A549 (cell line): Measurements from ENCODE around the gene ANKRD28. TPM values are rescaled to one million over a fixed set of nuclear protein-coding genes. Genes with fewer than 3 reads are reported as not detected.

Experiments used
- ATAC-seq, 2 experiments: fragments of 200-7000 bp in 1 of 2; fragments of >200 bp in 1 of 2; cut with Nextera tagmentation in 1 of 2; cut with Tn5 transposase in 1 of 2; 3 replicates each; pipeline versions ENCODE4 v1.8.0 to v1.9.1; 2018 to 2020; ENCODE audit warnings: mild to moderate bottlenecking in 1 of 2, moderate library complexity in 1 of 2
- CTCF ChIA-PET: fragments of 300-600 bp; sonication (Branson Sonifier 250); formaldehyde crosslinking; extraction: SDS; loops from one replicate; lab custom pipeline; 2021; ENCODE audit warnings: antibody characterized with exemption, inconsistent platforms; lab: Yijun Ruan, JAX
- POLR2A ChIA-PET: fragments of 350-600 bp; formaldehyde crosslinking; extraction: SDS; loops from one replicate; lab custom pipeline; 2021; ENCODE audit warnings: antibody characterized with exemption, inconsistent platforms; lab: Yijun Ruan, JAX
- DNase-seq, 2 experiments: peaks; one replicate each; pipeline versions ENCODE4 v3.0.0 to v3.0.0-alpha.2; 2011 to 2016; ENCODE audit warnings: low read depth in 1 of 2, low spot score in 1 of 2
- FAIRE-seq: peaks from 2 replicates; lab custom pipeline; 2011; peaks lifted over from hg19 to GRCh38; lab: Jason Lieb, UNC
- H3K27ac ChIP-seq, 2 experiments: fragments of >200 bp; sonication (Bioruptor Twin); formaldehyde crosslinking; 3 replicates each; pipeline ENCODE4 v1.5.1; 2016 to 2017
- H3K4me1 ChIP-seq: fragments of >200 bp; sonication (Bioruptor Twin); formaldehyde crosslinking; 3 replicates; pipeline ENCODE4 v1.6.1; 2016
- H3K4me2 ChIP-seq: fragments of >200 bp; sonication (Bioruptor Twin); formaldehyde crosslinking; 3 replicates; pipeline ENCODE4 v1.6.1; 2016
- H3K4me3 ChIP-seq: fragments of >200 bp; sonication (Bioruptor Twin); formaldehyde crosslinking; 3 replicates; pipeline ENCODE4 v1.5.1; 2016
- H3K9me3 ChIP-seq: fragments of >200 bp; sonication (Bioruptor Twin); formaldehyde crosslinking; 3 replicates; pipeline ENCODE4 v1.6.1; 2016
- CEBPB ChIP-seq, 2 experiments: fragments of >200 bp in 1 of 2; sonication (Bioruptor Twin) in 1 of 2; formaldehyde crosslinking in 1 of 2; IDR thresholded peaks; 2 replicates each; pipeline ENCODE4 v1.6.1; 2012 to 2016
- CHD2 ChIP-seq: fragments of 150-350 bp; IDR thresholded peaks from 2 replicates; pipeline ENCODE4 v1.6.1; 2014; ENCODE audit warnings: low read length; ENCODE audit not compliant: partially characterized antibody
- FOSL2 ChIP-seq, 2 experiments: fragments of 450-650 bp in 1 of 2; fragments of >200 bp in 1 of 2; sonication (Bioruptor Twin) in 1 of 2; formaldehyde crosslinking; IDR thresholded peaks; 2 replicates each; pipeline versions ENCODE4 v1.5.0 to v1.6.1; 2016 to 2020; ENCODE audit warnings: mild to moderate bottlenecking in 1 of 2, moderate library complexity in 1 of 2
- HDAC2 ChIP-seq: fragments of 200-600 bp; sonication (generic); IDR thresholded peaks from 2 replicates; pipeline ENCODE4 v1.6.1; 2016
- HEYL ChIP-seq: fragments of 250-450 bp; sonication (Bioruptor Pico); IDR thresholded peaks from 2 replicates; pipeline ENCODE4 v1.8.0; 2021; ENCODE audit warnings: mild to moderate bottlenecking, moderate library complexity
- HOXA7 ChIP-seq: fragments of 250-450 bp; sonication (Bioruptor Pico); IDR thresholded peaks from 2 replicates; pipeline ENCODE4 v1.5.0; 2020; ENCODE audit warnings: mild to moderate bottlenecking, moderate library complexity
- MAFK ChIP-seq: fragments of 450-650 bp; IDR thresholded peaks from 2 replicates; pipeline ENCODE4 v1.6.1; 2014; ENCODE audit not compliant: partially characterized antibody
- MYC ChIP-seq: IDR thresholded peaks from 2 replicates; pipeline ENCODE4 v1.6.1; 2012; ENCODE audit warnings: mild to moderate bottlenecking, inconsistent platforms, low read length, improper control_type of control experiment, borderline replicate concordance
- NFE2L2 ChIP-seq: fragments of 150-350 bp; conservative IDR thresholded peaks from 2 replicates; pipeline ENCODE4 v1.6.1; 2014; ENCODE audit warnings: low read length
- NR3C1 ChIP-seq: fragments of >200 bp; sonication (Bioruptor Twin); formaldehyde crosslinking; IDR thresholded peaks from 3 replicates; pipeline ENCODE4 v1.6.1; 2017
- PHF8 ChIP-seq: fragments of 200-600 bp; sonication (generic); IDR thresholded peaks from 2 replicates; pipeline ENCODE4 v1.6.1; 2016; ENCODE audit warnings: low read depth, mild to moderate bottlenecking, antibody characterized with exemption, moderate library complexity, borderline replicate concordance
- POLR2A ChIP-seq: IDR thresholded peaks from 2 replicates; pipeline ENCODE4 v1.6.1; 2012; ENCODE audit warnings: mild to moderate bottlenecking, low read length
- RAD21 ChIP-seq, 2 experiments: fragments of >200 bp in 1 of 2; sonication (Bioruptor Twin) in 1 of 2; formaldehyde crosslinking in 1 of 2; IDR thresholded peaks in 1 of 2; conservative IDR thresholded peaks in 1 of 2; 2 replicates in 1 of 2; 3 replicates in 1 of 2; pipeline ENCODE4 v1.6.1; 2012 to 2018; ENCODE audit warnings: inconsistent platforms in 1 of 2
- RFX5 ChIP-seq: fragments of 450-650 bp; IDR thresholded peaks from 2 replicates; pipeline ENCODE4 v1.7.1; 2014; ENCODE audit warnings: antibody characterized with exemption, mild to moderate bottlenecking, moderate library complexity
- RNF2 ChIP-seq: fragments of 200-600 bp; sonication (generic); IDR thresholded peaks from 2 replicates; pipeline ENCODE4 v1.6.1; 2016; ENCODE audit warnings: low read depth, mild to moderate bottlenecking, antibody characterized with exemption, moderate library complexity, borderline replicate concordance
- ZC3H11A ChIP-seq: fragments of 450-650 bp; IDR thresholded peaks from 2 replicates; pipeline ENCODE4 v1.6.1; 2014; ENCODE audit warnings: antibody characterized with exemption, mild to moderate bottlenecking
- WGBS: methylation state at CpG from one replicate; pipeline ENCODE4 v1.1.6; 2017; ENCODE audit errors: missing lambda C conversion rate; 5-methylcytosine and 5-hydroxymethylcytosine counted together
- polyA plus RNA-seq, 4 experiments: library from polyadenylated mRNA; depleted of rRNA in 3 of 4; stranded (reverse); fragments of >200 nt; fragmentation: RNase III in 1 of 4; extraction: RNeasy Plus Mini Kit Qiagen cat#74134 plus additional on column Dnase treatment in 1 of 4; gene quantifications; 2 replicates in 3 of 4; 3 replicates in 1 of 4; pipeline ENCODE4 v1.2.3, GENCODE V29; 2011 to 2017
- TF ChIP-seq, protein P1 (sequence below): fragments of 200-600 bp; sonication (generic); IDR thresholded peaks from 2 replicates; pipeline ENCODE4 v1.6.1; 2016; ENCODE audit warnings: antibody characterized with exemption, mild to moderate bottlenecking, moderate library complexity
- TF ChIP-seq, protein P2 (sequence below): fragments of >200 bp; sonication (Bioruptor Twin); formaldehyde crosslinking; IDR thresholded peaks from 3 replicates; pipeline ENCODE4 v1.6.1; 2016

The ANKRD28 gene
- polyA plus RNA-seq, 2 of the 4 experiments (the other 2 are of a cell fraction), result 29.9 to 72.0 TPM

DNA sequence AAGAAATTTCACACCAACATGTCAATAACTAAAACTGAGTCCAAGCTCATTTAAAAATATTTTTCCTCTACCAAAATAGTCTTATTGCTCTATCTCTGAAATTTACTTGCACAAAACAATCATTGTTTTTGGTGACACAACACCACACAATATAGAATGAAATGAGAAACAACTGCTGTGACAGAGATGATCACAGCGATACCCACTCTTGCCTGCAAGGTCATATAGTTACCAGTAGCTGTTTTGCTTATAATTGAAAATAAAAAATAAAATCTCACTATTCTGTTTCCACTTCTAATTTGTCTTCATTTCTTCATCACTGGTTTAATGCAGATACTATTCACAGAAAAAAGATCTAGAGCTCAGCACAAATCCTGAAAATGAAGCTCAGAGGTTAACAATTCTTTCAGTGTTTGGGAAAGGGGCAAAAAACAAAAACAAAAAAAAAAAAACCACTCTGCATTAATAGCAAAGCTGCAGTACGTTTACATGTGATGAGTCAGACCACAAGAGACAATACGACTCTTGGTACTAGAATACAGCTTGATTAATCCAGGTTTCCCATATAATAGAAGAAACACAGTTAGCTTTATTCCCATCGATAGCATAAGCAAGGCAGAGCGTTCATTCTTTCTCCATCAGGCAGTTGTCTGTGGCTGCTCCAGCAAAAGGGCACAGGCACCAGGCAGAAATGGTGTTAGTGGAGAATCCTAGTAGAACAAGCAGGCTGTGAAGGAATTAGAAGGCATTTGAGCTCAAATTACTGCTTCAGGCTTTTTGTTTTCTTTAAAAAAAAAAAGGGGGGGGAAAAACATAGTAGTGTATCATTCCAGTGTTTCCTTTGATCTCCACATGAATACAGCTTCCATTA is 773 bp downstream of the ANKRD28 start:
- CTCF ChIA-PET, result interaction anchor here (0.7 to 2.1 kb wide), 10 partner anchors 9 to 186 kb away, joined by 3 to 12 read pairs (median 3); no protein-coding TSS in a partner anchor
- Histone ChIP-seq H3K27ac (peak overlapping the region; percentile 89 to 92), H3K4me2 (peak overlapping the region; percentile 87), H3K4me3 (peak overlapping the region; percentile 45), H3K4me1 (peaks cover 48% of the 10 kb centered on the region), H3K9me3 (no peaks in the 10 kb centered on the region)
- peak; percentile 25 to 41 for DNase-seq
- POLR2A ChIA-PET, result interaction anchor here (0.6 to 2.4 kb wide), 9 partner anchors 29 to 468 kb away, joined by 3 to 10 read pairs (median 5); partner anchors contain the start of genes BTD, DPH3, HACL1 and OXNAD1
- peak; percentile 80 for FAIRE-seq
- peak; percentile 64 to 69 for ATAC-seq
- no peak for TF ChIP-seq CEBPB (IDR thresholded peaks at IDR 0.05)
- 0 out of 2 replicates have a peak, but pooled peaks have one; percentile 45 for TF ChIP-seq FOSL2 (IDR thresholded peaks at IDR 0.05)
- TF ChIP-seq FOSL2 (CRISPR knock-in tag; IDR thresholded peaks at IDR 0.05), result peak; percentile 61
- TF ChIP-seq, protein P1, sequence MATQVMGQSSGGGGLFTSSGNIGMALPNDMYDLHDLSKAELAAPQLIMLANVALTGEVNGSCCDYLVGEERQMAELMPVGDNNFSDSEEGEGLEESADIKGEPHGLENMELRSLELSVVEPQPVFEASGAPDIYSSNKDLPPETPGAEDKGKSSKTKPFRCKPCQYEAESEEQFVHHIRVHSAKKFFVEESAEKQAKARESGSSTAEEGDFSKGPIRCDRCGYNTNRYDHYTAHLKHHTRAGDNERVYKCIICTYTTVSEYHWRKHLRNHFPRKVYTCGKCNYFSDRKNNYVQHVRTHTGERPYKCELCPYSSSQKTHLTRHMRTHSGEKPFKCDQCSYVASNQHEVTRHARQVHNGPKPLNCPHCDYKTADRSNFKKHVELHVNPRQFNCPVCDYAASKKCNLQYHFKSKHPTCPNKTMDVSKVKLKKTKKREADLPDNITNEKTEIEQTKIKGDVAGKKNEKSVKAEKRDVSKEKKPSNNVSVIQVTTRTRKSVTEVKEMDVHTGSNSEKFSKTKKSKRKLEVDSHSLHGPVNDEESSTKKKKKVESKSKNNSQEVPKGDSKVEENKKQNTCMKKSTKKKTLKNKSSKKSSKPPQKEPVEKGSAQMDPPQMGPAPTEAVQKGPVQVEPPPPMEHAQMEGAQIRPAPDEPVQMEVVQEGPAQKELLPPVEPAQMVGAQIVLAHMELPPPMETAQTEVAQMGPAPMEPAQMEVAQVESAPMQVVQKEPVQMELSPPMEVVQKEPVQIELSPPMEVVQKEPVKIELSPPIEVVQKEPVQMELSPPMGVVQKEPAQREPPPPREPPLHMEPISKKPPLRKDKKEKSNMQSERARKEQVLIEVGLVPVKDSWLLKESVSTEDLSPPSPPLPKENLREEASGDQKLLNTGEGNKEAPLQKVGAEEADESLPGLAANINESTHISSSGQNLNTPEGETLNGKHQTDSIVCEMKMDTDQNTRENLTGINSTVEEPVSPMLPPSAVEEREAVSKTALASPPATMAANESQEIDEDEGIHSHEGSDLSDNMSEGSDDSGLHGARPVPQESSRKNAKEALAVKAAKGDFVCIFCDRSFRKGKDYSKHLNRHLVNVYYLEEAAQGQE, result no peak
- 0 out of 5 replicates have a peak, but pooled peaks of 1 of the 2 experiments have one; percentile 3 for TF ChIP-seq RAD21 (conservative IDR thresholded peaks at IDR 0.05 in 1 of 2, IDR thresholded peaks at IDR 0.05 in 1 of 2)
- TF ChIP-seq, protein P2, sequence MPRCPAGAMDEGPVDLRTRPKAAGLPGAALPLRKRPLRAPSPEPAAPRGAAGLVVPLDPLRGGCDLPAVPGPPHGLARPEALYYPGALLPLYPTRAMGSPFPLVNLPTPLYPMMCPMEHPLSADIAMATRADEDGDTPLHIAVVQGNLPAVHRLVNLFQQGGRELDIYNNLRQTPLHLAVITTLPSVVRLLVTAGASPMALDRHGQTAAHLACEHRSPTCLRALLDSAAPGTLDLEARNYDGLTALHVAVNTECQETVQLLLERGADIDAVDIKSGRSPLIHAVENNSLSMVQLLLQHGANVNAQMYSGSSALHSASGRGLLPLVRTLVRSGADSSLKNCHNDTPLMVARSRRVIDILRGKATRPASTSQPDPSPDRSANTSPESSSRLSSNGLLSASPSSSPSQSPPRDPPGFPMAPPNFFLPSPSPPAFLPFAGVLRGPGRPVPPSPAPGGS, result no peak
- 2% methylated on average over 5 of the region's 5 CpGs for WGBS

DNA sequence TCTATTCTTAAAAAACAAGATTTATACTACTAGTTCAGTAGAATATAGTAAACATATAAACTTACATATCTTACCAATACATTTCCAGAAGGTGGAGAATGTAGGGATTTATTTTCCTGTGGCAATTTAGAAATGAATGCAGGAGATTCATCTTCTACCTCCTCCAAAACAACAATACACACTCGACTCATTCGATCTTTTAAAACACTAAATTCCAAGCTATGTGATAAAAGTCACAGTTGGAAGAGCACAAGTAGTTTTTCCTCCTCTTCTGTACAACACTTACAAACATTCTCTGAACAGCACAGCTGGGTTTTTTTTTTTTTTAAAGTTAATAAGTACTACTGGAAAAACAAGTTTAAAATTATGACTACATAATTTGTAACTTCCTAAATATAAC is 1.4 kb downstream of the ANKRD28 start:
- 1% methylated on average over 2 of the region's 2 CpGs for WGBS
- Histone ChIP-seq H3K4me2 (peak overlapping the region; percentile 87), H3K27ac (peak overlapping the region; percentile 89 to 92), H3K4me1 (peaks cover 48% of the 10 kb centered on the region), H3K4me3 (peak overlapping the region; percentile 45), H3K9me3 (peaks cover 7% of the 10 kb centered on the region)
- ATAC-seq (no peak), DNase-seq (no peak), FAIRE-seq (no peak)
- TF ChIP-seq POLR2A, result no peak
- ChIA-PET POLR2A (interaction anchor here (0.6 to 2.4 kb wide), 6 partner anchors 86 to 529 kb away, joined by 3 to 10 read pairs (median 4); partner anchors contain the start of genes BTD, DPH3, HACL1 and OXNAD1), CTCF (interaction anchor here (0.7 to 2.1 kb wide), 5 partner anchors 14 to 185 kb away, joined by 3 to 12 read pairs (median 3); no protein-coding TSS in a partner anchor)

DNA sequence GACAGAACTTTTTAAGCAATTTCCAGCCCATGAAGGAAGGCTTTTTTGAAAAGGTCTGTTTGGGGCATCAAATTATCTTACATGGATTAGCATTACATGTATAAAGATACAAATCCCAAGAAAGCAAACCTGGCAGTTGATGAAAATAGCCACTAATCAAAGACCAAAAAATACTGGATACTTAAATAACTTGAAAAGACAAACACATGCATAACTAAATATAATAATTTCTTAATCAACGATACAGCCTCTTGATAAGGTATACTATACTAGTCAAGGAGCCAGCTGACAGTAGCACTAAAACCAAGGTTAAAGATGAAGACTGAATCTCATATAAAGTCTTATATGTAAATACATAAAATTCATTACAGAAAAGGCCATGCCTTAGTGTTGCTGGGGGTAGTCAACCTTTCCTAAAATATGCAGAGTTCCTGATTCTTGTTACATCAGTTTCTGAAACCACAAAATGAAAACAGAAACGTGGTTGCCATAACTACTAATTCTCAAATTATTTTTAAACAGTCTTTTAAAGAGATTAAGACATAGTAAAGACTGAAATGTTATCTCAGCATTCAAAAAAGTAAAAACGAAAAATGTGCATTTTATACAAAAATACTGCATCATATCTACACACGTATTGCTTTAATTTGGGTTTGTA is 2.0 kb downstream of the ANKRD28 start:
- H3K9me3 ChIP-seq, result peaks cover 11% of the 10 kb centered on the region
- peak overlapping the region; percentile 81 to 92 for H3K27ac ChIP-seq
- WGBS, result 1% methylated on average over 4 of the region's 4 CpGs
- peak overlapping the region; percentile 45 for H3K4me3 ChIP-seq
- FAIRE-seq (no peak), DNase-seq (no peak), ATAC-seq (no peak)
- TF ChIP-seq MYC (no peak), HDAC2 (no peak), NR3C1 (no peak), RFX5 (no peak), NFE2L2 (no peak), ZC3H11A (no peak), HEYL (CRISPR knock-in tag) (no peak), CEBPB (IDR thresholded peaks at IDR 0.05) (no peak), HOXA7 (CRISPR knock-in tag) (no peak), CHD2 (no peak), PHF8 (no peak), MAFK (no peak), RNF2 (no peak)
- H3K4me2 ChIP-seq, result peak overlapping the region; percentile 87
- ChIA-PET POLR2A (interaction anchor here (0.6 kb wide), 2 partner anchors 103 to 528 kb away, joined by 3 read pairs; no protein-coding TSS in a partner anchor), CTCF (interaction anchor here (2.1 kb wide), 1 partner anchor 165 kb away, joined by 12 read pairs; no protein-coding TSS in a partner anchor)
- H3K4me1 ChIP-seq, result peaks cover 46% of the 10 kb centered on the region
